HG03460 (cell line): Measurements from ENCODE around the gene PNPLA8.

Source experiments
- ATAC-seq: cut with Tn5 transposase; IDR thresholded peaks from one replicate; pipeline ENCODE4 v1.9.1; 2021; ENCODE audit not compliant: unreplicated experiment

The PNPLA8 gene

GRCh38 chr7:108448584-108449505 is 77.1 kb downstream of the PNPLA8 start:
- ATAC-seq: no peak

- no peak for ATAC-seq
These were observed 83.8 kb downstream of the PNPLA8 start for GRCh38 chr7:108442039-108442568.

GRCh38 chr7:108441392-108441955 is 84.5 kb downstream of the PNPLA8 start:
- no peak for ATAC-seq

- no peak for ATAC-seq
These were observed 85.3 kb downstream of the PNPLA8 start for GRCh38 chr7:108440613-108441012.

- ATAC-seq: no peak
These were observed 89.0 kb downstream of the PNPLA8 start for GRCh38 chr7:108436906-108437305.

- no peak for ATAC-seq
These were observed 91.9 kb downstream of the PNPLA8 start for GRCh38 chr7:108434010-108434409.

GRCh38 chr7:108431099-108431498 is 94.8 kb downstream of the PNPLA8 start:
- no peak for ATAC-seq

- ATAC-seq: no peak
These were observed 95.3 kb downstream of the PNPLA8 start for GRCh38 chr7:108430664-108431063.

- no peak for ATAC-seq
These were observed 98.2 kb downstream of the PNPLA8 start for GRCh38 chr7:108427766-108428165.

- no peak for ATAC-seq
These were observed 100.1 kb downstream of the PNPLA8 start for GRCh38 chr7:108425714-108426275.

- ATAC-seq: no peak
These were observed 101.9 kb downstream of the PNPLA8 start for GRCh38 chr7:108424013-108424412.

GRCh38 chr7:108423089-108423989 is 102.6 kb downstream of the PNPLA8 start:
- no peak for ATAC-seq

- no peak for ATAC-seq
These were observed 104.1 kb downstream of the PNPLA8 start for GRCh38 chr7:108421720-108422331.
